Measurements from ENCODE around the gene ABCA10. TPM values are rescaled to one million over a fixed set of nuclear protein-coding genes. Genes with fewer than 3 reads are reported as not detected.

Gene ABCA10
- polyA plus RNA-seq, 10 donors, result 2.7 to 32.8 (median 9.6) TPM

Other genes starting within 250 kb of the ABCA10 start
- 10 to 100 TPM in 9 of 10 donors, 1 to 10 TPM in 1; 7.5 to 29.6 (median 13.0) TPM for gene ABCA9, start 167.9 kb downstream of the ABCA10 start, polyA plus RNA-seq (ENCODE audit: insufficient read length in 10 of 10)
- gene ABCA6, start 86.9 kb downstream of the ABCA10 start, polyA plus RNA-seq (ENCODE audit: insufficient read length in 10 of 10), result 10 to 100 TPM in 6 of 10 donors, 1 to 10 TPM in 4; 8.3 to 16.5 (median 10.2) TPM
- gene ABCA5, start 98.3 kb upstream of the ABCA10 start, polyA plus RNA-seq (ENCODE audit: insufficient read length in 10 of 10), result 10 to 100 TPM; 11.4 to 28.1 (median 19.4) TPM
- 10 to 100 TPM; 11.6 to 23.9 (median 18.0) TPM for gene MAP2K6, start 185.9 kb upstream of the ABCA10 start, polyA plus RNA-seq (ENCODE audit: insufficient read length in 10 of 10)

Data from muscle of back (tissue), 10 donors.